HL-60 (cell line): ENCODE measurements around the gene SRR.
"Not testable (repeated sequence)": the region's sequence is repeated elsewhere in the genome, so short reads cannot be mapped to it uniquely, and the experiment has no call there.

ENCODE experiments used
- DNase-seq, 2 experiments: peaks; one replicate each; pipeline ENCODE4 v3.0.0-alpha.2; 2010 to 2020; ENCODE audit warnings: low read depth in 1 of 2, low spot score in 1 of 2
- H3K27ac ChIP-seq: fragments of 250-450 bp; sonication (Bioruptor Pico); replicated peaks from 2 replicates; pipeline ENCODE4 v1.5.1; 2020; ENCODE audit warnings: mild to moderate bottlenecking, moderate library complexity
- H3K27me3 ChIP-seq: fragments of 250-450 bp; sonication (Bioruptor Pico); 2 replicates; pipeline ENCODE4 v1.5.1; 2021; ENCODE audit warnings: mild to moderate bottlenecking, moderate library complexity; ENCODE audit not compliant: insufficient read depth, poor library complexity, severe bottlenecking
- H3K4me3 ChIP-seq: replicated peaks from 2 replicates; pipeline ENCODE4 v1.5.1; 2011; ENCODE audit warnings: mild to moderate bottlenecking, control low read depth, low read length; ENCODE audit not compliant: insufficient read depth
- GABPA ChIP-seq: IDR thresholded peaks from 2 replicates; pipeline ENCODE4 v1.6.1; 2012; ENCODE audit warnings: low read depth
- POLR2AphosphoS5 ChIP-seq: IDR thresholded peaks from 2 replicates; pipeline ENCODE4 v1.6.1; 2012; ENCODE audit warnings: low read depth
- REST ChIP-seq: IDR thresholded peaks from 2 replicates; pipeline ENCODE4 v1.6.1; 2012; ENCODE audit warnings: low read depth; ENCODE audit not compliant: insufficient replicate concordance
- SPI1 ChIP-seq: IDR thresholded peaks from 2 replicates; pipeline ENCODE4 v1.6.1; 2012; ENCODE audit warnings: low read depth, mild to moderate bottlenecking, borderline replicate concordance
- TF ChIP-seq, protein P1 (sequence below): IDR thresholded peaks from one replicate; pipeline ENCODE4 v1.5.1; 2011; ENCODE audit warnings: low read length, control low read depth, inconsistent platforms; ENCODE audit not compliant: insufficient read depth

SRR gene

DNA sequence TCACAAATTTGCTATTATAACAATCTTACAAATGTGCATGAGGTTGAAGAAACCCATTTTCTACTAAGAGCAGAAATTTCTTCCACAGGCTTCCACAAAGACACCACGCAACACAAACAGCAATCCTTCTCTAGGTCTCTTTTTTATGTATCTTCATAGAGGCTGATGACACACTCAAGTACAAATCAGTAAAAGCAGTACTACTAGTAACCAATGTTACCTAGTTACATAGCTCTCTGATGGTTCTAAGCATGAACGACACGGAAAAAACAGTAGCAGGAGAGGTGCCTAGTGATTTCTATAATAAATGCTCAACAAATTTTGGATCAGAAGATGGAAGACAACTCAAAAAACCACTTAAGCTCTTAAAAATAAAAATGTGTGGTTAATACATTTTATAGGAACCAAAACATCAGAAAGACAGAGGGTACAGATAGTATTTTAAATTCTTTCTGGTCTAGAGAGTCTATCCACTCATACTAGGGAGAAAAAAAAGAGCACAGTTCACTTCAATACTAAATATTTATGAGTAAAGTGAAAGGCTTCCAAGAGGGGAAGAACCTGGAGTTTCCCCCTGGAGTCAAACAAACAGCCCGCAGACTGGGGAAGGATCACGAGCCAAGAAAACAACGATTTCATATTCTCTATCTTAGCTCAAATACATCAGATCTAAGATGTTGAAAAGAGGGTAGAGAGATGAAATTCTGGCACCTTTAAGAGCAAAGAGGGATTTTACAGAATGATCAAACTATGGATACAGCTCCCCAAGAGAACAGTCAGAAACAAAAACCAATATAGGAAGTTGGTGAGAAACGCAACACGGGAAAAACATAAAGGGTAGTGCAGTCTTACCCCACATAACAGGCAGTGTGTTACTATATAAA is 40.3 kb upstream of the SRR start:
- H3K27me3 ChIP-seq: no peaks in the 10 kb centered on the region
- DNase-seq: no peak
- no peak overlapping the region for H3K4me3 ChIP-seq
- no peak overlapping the region for H3K27ac ChIP-seq
- TF ChIP-seq, protein P1, sequence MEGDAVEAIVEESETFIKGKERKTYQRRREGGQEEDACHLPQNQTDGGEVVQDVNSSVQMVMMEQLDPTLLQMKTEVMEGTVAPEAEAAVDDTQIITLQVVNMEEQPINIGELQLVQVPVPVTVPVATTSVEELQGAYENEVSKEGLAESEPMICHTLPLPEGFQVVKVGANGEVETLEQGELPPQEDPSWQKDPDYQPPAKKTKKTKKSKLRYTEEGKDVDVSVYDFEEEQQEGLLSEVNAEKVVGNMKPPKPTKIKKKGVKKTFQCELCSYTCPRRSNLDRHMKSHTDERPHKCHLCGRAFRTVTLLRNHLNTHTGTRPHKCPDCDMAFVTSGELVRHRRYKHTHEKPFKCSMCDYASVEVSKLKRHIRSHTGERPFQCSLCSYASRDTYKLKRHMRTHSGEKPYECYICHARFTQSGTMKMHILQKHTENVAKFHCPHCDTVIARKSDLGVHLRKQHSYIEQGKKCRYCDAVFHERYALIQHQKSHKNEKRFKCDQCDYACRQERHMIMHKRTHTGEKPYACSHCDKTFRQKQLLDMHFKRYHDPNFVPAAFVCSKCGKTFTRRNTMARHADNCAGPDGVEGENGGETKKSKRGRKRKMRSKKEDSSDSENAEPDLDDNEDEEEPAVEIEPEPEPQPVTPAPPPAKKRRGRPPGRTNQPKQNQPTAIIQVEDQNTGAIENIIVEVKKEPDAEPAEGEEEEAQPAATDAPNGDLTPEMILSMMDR: no peak
- TF ChIP-seq POLR2AphosphoS5 (no peak), GABPA (no peak), SPI1 (no peak), REST (no peak)

DNA sequence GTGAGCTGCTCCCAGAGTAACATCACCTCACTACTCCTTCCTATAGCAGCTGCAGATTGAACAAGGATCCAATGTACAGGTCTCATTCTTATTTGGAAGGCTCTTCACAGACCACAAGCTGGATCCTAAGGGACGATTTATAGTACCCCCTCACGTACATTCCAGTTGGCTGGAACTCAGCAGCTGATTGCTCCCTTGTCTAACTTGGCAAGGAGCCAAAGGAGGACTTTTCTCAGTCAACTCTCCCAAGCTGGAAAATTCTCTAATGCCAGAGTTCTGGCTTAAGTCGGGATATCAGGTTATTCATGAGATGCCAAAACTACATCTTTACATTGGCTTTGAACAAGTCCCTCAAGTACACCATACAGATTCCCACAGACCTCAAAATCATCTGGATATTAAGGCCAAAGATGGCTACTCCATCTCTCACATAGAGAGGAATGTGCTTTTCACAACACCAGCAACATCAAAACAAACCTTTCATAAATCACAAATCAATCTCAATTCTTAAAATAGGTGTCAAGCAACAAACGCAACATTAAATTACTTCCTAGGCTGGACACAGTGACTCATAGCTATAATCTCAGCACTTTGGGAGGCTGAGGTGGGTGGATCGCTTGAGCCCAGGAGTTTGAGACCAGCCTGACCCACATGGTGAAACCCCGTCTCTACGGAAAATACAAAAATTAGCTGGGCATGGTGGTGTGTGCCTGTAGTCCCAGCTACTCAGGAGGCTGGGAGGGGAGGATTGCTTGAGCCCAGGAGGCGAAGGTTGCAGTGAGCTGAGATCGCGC is 39.5 kb upstream of the SRR start:
- DNase-seq: no peak
- Histone ChIP-seq H3K27me3 (no peaks in the 10 kb centered on the region), H3K27ac (no peak overlapping the region), H3K4me3 (no peak overlapping the region)
- TF ChIP-seq, protein P1: no peak
- TF ChIP-seq GABPA (no peak), SPI1 (no peak), REST (no peak), POLR2AphosphoS5 (no peak)

- peak overlapping the region; percentile 79 for H3K27ac ChIP-seq
- not testable (repeated sequence) for DNase-seq
These were observed 38.6 kb upstream of the SRR start for GRCh38 chr17:2265166-2265565.

DNA sequence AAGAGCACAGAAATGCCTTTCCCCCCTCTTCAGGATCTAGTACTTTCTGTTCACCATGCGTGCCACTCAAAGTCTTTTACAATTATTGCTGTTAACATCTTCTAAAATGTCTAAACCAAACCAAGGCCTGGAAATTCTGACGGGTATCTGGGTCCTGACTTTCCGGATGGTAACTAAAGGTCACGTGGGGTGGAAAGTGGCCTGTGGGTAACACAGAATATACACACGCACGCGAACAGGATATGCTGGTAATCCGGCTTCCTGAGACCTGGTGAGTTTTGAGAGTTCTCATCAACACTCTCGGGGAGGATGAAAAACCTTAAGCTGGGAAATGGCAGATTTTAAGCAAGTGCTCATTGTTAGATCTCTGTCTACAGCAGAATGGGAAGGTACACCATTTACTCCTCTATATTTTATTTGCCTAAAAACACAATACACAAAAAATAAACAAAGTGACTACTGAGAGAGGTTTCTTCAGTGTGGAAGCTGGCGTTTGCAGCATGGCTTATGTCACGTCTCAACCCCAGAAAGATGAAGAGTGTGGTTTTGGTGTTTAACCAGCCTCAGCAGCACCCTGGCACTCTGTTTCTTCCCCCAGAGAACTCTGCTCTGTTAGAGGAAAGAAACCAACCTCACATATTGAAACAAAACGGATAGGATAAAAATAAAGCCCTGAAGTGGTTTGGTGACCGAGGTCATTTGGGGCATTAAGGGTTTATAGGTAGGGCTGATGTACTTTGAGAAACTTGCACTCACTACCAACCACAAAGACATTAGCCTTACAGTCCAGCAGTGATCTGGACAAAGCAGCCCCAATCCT is 37.5 kb upstream of the SRR start:
- peak; percentile 35 to 75 for DNase-seq
- no peak overlapping the region for H3K4me3 ChIP-seq
- H3K27ac ChIP-seq: peak overlapping the region; percentile 79
- H3K27me3 ChIP-seq: no peaks in the 10 kb centered on the region
- TF ChIP-seq, protein P1: no peak
- TF ChIP-seq POLR2AphosphoS5: no peak; the same call in 1 of the 2 replicates

More at GRCh38 chr17:2265166-2265565, 38.6 kb upstream of the SRR start:
- not testable (repeated sequence) for H3K4me3 ChIP-seq, H3K27me3 ChIP-seq
